ENCODE results near the gene ACTR2. TPM values are rescaled to one million over a fixed set of nuclear protein-coding genes. Genes with fewer than 3 reads are reported as not detected.

ACTR2 gene
- total RNA-seq, 6 experiments from 2014 or later: 42.9 to 114 (median 69.8) TPM

GRCh38 chr2:65268957-65269356 lies 41.3 kb downstream of the ACTR2 start:
- no peak overlapping the region for H3K4me3 ChIP-seq
- intact Hi-C loops (cut with DNase I): no loop called here
- no peaks in the 10 kb centered on the region for H3K27me3 ChIP-seq
- H3K36me3 ChIP-seq: peaks cover 0 to 19% (median 8%) of the 10 kb centered on the region in 4 donors
- no peak for ATAC-seq
- H3K27ac ChIP-seq: no peak overlapping the region
- H3K9me3 ChIP-seq: no peaks in the 10 kb centered on the region
- WGBS (ENCODE audit: insufficient coverage, low coverage, low lambda C conversion rate, missing lambda C conversion rate): 78% methylated on average over 3 of the region's 4 CpGs
- peaks cover 0 to 4% (median 0%) of the 10 kb centered on the region in 4 donors for H3K4me1 ChIP-seq
- no peak for DNase-seq
- TF ChIP-seq POLR2A (IDR thresholded peaks at IDR 0.05): no peak
- TF ChIP-seq CTCF (IDR thresholded peaks at IDR 0.05): no peak

GRCh38 chr2:65273344-65273743 lies 45.7 kb downstream of the ACTR2 start:
- intact Hi-C loops (cut with DNase I): loop anchor here in 1 of 2 donors (10.0 kb wide), 1 partner anchor 281 kb away; no protein-coding TSS in a partner anchor
- WGBS (ENCODE audit: insufficient coverage, low coverage, low lambda C conversion rate, missing lambda C conversion rate): 93% methylated on average over 4 of the region's 8 CpGs
- DNase-seq (no peak), ATAC-seq (no peak)
- H3K4me3 ChIP-seq: no peak overlapping the region
- H3K36me3 ChIP-seq: peaks cover 0 to 15% (median 5%) of the 10 kb centered on the region in 4 donors
- no peak for TF ChIP-seq POLR2A (IDR thresholded peaks at IDR 0.05)
- no peak for TF ChIP-seq CTCF (IDR thresholded peaks at IDR 0.05)
- H3K9me3 ChIP-seq: no peaks in the 10 kb centered on the region
- peaks cover 0 to 3% (median 0%) of the 10 kb centered on the region in 4 donors for H3K4me1 ChIP-seq
- no peaks in the 10 kb centered on the region for H3K27me3 ChIP-seq
- no peak overlapping the region for H3K27ac ChIP-seq

GRCh38 chr2:65275141-65275915 lies 47.7 kb downstream of the ACTR2 start:
- peaks cover 0 to 15% (median 5%) of the 10 kb centered on the region in 4 donors for H3K36me3 ChIP-seq
- intact Hi-C loops (cut with DNase I): loop anchor here in 1 of 2 donors (10.0 kb wide), 1 partner anchor 279 kb away; no protein-coding TSS in a partner anchor
- 42% methylated on average over 4 of the region's 4 CpGs for WGBS (ENCODE audit: insufficient coverage, low coverage, low lambda C conversion rate, missing lambda C conversion rate)
- ATAC-seq: no peak
- TF ChIP-seq POLR2A (IDR thresholded peaks at IDR 0.05) (no peak), CTCF (IDR thresholded peaks at IDR 0.05) (no peak)
- DNase-seq: no peak
- peaks cover 0 to 3% (median 0%) of the 10 kb centered on the region in 4 donors for H3K4me1 ChIP-seq
- no peaks in the 10 kb centered on the region for H3K27me3 ChIP-seq
- H3K4me3 ChIP-seq: no peak overlapping the region
- H3K9me3 ChIP-seq: no peaks in the 10 kb centered on the region
- H3K27ac ChIP-seq: no peak overlapping the region

- DNase-seq (no peak), ATAC-seq (peak in 2 of 4 donors; percentile 18 to 54)
- Histone ChIP-seq H3K27me3 (no peaks in the 10 kb centered on the region), H3K4me1 (peaks cover 0 to 3% (median 0%) of the 10 kb centered on the region in 4 donors), H3K9me3 (no peaks in the 10 kb centered on the region), H3K4me3 (no peak overlapping the region), H3K36me3 (peaks cover 0 to 13% (median 5%) of the 10 kb centered on the region in 4 donors), H3K27ac (no peak overlapping the region)
- intact Hi-C loops (cut with DNase I): loop anchor here in 1 of 2 donors (10.0 kb wide), 1 partner anchor 278 kb away; no protein-coding TSS in a partner anchor
- TF ChIP-seq POLR2A (IDR thresholded peaks at IDR 0.05): no peak
- no peak for TF ChIP-seq CTCF (IDR thresholded peaks at IDR 0.05)
- 63% methylated on average over 5 of the region's 5 CpGs for WGBS (ENCODE audit: insufficient coverage, low coverage, low lambda C conversion rate, missing lambda C conversion rate)
These were observed 49.0 kb downstream of the ACTR2 start for GRCh38 chr2:65276609-65277008.

All from right lobe of liver (tissue), 6 donors.